GM18505 (cell line): ENCODE measurements around the gene USH1C.

Source experiments
- ATAC-seq: cut with Tn5 transposase; IDR thresholded peaks from one replicate; pipeline ENCODE4 v1.9.1; 2021; ENCODE audit not compliant: unreplicated experiment
- POLR2A ChIP-seq: IDR thresholded peaks from 4 replicates; pipeline ENCODE4 v1.6.1; 2011; ENCODE audit warnings: borderline replicate concordance; ENCODE audit not compliant: insufficient read depth, insufficient read length; ENCODE audit errors: extremely low read depth

USH1C gene

DNA sequence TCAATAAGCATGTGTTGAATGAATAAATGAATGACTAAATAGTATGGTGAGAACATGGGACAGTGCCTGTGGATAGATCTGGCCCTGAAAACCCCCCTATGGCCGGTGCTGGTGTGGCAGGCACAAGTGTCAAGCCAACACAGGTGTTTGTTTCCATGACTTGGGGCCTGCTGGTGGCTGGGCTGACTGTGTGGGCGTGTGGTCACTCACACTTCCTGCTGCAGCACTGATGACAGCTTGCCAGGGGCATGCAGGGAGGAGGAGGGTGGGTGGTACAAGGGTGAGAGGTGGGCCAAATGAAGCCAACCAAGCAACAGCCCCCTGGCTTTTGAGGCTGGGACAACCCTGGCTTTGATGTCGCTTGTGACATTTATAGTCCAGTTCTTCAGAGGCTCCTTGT lies 37.3 kb downstream of the USH1C start:
- ATAC-seq, result no peak
- no peak for TF ChIP-seq POLR2A

DNA sequence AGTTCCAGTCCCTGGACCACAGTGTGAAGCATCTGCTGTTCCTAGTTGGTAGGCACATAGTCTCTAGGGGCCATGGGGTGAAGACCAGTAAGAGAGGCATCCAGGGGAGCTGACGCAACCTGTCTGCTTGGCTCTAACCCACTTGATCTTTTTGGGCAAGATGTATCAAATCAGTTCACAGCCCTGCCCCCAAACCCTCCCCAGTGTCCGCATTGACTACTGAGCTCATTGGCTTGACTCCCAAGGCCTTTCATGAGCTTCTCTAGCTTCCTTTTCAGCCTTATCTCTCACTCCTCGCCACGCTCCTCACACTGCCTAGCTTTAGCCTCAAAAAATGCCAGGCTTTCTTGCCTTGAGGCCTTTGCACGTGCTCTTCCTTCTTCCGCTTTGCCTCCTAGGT lies 37.9 kb downstream of the USH1C start:
- ATAC-seq, result no peak
- TF ChIP-seq POLR2A, result no peak

DNA sequence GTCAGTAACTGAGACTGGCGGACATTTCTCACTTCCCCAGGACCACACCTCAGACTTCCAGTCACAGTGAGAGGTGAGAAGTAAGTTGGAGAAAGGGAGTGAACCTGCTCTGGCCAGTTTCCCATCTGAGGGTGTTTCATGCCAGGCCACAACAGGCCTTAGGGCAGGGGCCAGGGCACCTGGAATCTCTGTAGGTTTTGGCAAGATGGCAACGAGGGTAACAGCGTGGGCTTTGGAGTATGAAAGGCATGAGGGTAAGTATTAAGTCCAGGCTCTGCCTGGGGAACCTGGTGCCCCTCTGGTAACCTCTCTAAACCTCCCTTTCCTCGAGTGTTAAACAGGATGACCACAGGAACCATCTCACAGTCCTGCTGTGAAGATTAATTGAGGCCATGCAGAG lies 39.1 kb downstream of the USH1C start:
- no peak for TF ChIP-seq POLR2A

DNA sequence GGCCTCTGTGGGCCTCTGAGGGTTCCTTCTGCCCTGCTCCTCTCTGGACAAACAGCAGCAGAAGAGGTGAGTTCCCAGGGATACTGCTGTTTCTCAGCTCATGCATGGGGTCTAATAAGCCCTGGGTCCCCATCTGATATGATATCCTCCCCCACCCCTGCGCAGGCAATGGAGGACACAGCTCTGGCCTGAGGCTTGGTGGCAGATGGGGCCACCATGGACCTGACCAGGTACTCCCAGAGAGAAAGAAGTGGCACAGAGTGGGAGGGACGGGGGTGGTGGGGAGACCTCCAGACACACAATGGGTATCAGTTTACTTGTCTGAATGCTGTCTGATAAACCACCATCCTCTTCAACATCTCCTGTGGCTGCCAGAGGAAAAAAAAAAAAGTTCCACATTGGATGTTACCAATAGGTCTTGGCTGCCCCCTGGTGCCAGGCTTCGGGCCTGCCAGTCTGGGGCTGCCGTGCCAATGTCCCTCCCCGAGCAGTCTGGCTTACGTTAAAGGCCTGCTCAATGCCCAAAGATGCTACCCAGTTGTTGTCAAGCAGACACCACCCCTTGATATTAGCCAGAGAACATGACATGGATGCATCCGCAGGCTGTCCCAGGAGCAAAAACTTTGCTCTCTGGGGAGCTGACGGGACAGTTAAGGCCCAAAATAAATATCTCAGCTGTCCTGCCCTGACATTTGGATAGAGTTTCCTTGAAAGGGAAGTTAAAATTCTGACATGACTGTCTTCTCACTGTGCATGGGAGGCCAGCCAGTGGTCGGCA lies 39.7 kb downstream of the USH1C start:
- no peak for TF ChIP-seq POLR2A
- no peak for ATAC-seq

More for the DNA sequence above, 39.1 kb downstream of the USH1C start:
- no peak for ATAC-seq

DNA sequence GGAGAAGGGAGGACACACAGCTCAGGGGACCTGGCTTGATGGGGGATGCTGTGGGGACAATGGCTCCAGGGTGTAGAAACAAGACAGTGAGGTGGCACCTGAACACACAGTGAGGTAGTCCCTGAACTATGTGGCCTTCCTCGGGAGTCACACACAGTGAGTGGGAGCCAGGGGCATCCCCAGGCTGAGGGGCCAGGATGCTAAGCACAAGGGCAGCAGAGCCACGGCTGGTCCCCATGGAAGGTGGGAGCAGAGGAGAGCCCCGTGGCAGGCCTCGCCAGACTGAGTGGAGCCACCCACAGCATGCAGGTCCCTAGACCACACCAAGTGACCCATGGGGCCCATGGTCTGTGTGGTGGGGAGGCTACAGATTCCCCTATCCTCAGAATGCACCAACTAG lies 41.6 kb downstream of the USH1C start:
- ATAC-seq, result no peak
- TF ChIP-seq POLR2A, result no peak

DNA sequence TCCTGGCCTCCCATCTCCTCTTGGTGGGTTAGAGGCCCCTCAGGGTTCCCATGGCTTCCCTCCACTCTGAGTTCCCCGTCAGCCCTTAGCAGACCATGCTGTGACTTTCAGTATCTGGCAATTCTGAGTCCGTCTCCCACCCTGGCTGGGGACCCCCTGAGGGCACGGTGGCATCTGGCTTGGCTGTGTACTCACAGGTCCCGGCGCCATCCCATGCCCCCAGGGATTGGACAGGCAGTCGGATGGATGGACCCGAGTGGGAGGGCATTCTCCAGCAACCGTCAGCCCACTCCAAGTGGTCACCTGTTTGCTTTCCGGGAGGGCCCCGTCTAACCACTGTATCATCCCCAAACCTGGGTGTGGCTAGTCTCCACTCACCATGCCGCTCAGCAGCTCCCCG lies 43.5 kb downstream of the USH1C start:
- ATAC-seq, result no peak
- no peak for TF ChIP-seq POLR2A

DNA sequence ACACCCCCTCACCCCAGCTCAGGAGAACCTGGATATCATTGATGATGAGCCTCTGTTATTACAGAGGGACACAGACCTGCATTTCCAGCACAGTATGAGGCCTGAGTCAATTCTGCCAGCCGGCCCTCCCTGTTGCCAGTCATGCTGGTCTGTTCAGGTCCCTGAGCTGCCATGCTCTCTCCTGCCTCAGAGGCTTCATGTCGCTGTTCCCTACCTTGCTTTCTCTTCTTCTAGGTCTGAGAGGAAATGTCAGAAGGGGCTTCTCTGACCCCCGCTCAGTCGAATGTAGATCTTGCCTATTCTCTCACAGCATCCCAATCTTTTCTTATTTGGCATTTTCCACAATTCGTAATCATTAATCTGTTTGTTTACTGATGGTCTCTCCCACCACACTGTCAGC lies 45.7 kb downstream of the USH1C start:
- no peak for TF ChIP-seq POLR2A
- no peak for ATAC-seq

DNA sequence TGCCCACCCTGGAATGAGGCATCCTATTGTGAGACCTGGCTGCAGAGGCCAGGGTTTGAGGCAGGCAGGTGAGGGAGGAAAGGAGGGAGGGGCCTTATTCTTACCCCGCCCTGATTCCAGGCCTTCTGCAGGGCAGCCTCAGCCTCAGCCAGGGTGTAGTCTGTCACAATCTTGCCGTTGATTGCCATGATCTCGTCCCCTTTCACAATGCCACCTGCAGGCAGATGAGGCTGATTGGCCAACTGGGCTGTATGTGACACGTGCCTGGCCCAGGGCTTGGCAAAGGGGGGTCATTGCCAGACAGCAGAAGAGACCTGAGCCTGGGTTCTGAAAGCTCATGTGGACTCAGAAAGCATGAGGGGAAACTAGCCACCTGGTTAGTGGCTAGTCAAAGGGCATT lies 46.2 kb downstream of the USH1C start:
- TF ChIP-seq POLR2A, result no peak
- ATAC-seq, result no peak

DNA sequence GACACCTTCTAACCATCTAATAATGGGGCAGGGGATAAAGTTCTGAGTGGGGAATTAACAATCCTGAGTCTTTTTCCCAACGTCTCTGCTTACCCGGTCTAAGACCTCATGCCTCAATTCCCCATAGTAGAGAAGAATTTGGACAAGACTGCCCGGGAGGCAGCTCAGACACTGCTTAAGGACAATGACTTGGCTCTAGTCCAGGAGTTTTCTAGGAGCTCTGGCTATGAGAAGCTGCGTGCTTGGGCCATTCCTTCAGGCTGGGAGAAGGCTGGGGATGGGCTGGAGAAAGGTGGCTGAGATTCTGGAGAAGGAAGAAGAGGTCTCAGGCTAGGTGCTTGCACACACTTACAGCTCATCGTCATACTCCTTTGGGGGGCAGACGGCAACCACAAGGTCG lies 47.8 kb downstream of the USH1C start:
- no peak for ATAC-seq
- no peak for TF ChIP-seq POLR2A

DNA sequence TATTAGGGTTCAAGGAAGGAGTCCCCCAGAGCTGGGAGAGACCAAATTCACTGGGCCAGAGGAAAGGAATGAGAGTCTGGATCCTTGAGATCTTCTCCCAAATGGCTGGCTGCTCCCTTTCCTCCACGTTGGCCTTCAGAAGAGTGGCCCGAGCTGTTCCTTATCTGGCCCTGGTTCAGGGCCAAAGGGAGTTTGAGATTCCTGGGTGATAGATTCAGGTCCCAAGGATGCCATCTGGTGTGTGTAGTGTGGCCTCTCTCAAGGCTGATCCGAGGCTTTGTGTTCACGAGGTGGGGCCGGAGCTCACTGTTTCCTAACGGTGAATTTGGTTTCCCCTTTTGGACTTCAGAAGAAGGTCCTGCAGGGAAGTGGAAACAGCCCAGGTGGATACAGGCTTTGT lies 50.2 kb downstream of the USH1C start:
- no peak for TF ChIP-seq POLR2A
- ATAC-seq, result no peak

DNA sequence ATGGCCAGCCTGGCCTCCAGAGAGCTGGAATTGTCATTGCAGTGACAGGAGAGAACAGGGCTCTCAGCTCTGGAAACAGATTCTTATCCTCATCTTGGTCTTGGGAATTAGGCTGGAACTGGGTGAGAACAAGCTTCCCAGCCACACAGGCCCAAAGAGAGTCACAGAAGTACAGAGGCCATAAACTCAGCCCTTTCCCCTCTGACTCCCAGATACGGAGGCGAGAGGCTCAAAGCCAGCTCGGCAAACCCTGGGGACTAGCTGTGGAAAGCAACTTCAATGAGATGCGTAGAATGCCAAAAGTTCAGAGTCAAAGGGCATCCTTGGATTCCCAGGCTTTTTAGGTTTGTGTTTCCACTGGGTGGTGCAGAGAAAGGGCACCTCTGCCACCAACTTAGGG lies 53.3 kb downstream of the USH1C start:
- TF ChIP-seq POLR2A, result no peak
- ATAC-seq, result no peak

DNA sequence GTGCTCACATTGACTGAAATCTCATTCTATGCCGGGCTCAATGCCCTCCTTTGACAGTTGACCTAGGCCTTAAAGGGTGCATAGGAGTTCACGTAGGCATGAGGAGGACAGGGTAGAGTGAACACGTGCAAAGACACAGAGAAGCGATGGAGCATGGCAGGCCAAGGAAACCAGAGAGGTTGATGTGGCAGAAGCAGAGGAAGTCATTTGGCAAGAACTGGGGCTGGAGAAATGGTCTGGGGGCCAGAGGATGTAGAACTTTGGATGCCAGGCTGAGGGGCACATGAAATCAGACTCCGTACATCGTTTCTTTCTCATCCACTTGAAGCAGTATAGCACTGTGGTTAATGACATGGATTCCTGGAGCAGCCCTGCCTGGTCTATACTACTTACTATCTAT lies 54.0 kb downstream of the USH1C start:
- TF ChIP-seq POLR2A, result no peak
- no peak for ATAC-seq

DNA sequence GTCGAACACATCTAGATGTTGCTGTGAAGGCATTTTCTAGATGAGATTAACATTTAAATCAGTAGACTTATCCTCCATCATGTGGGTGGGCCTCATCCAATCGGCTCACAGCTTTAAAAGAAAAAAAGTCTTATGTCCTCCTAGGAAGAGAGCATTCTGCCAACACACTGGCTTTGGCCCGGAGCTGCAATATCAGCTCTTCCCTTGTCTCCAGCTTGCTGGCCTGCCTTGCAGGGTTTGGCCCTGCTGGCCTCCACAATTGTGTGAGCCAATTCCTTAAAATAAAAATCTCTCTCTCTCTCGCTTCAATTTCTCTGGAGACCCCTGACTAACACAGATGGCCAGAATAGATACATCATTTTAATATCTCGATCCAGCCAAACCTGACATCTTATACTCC lies 54.5 kb downstream of the USH1C start:
- ATAC-seq, result no peak
- TF ChIP-seq POLR2A, result no peak

DNA sequence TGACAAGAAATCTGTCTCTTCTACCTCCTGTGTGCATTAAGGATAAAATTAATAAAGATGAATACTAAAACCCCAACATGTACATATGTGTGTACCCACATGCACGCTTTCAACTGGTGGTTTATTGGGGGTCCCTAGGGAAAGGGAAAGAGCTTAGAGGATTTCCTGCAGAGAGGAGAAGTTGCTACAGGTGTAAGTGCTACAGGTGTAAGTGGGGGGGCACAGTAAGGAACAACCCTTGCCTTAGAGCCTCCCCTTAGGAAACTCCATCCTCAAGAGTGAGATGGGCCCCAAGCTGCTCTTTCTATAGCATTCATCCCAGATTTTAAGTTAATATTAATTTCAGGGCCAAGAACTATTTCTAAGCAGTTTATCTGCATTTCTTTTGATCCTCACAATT lies 55.7 kb downstream of the USH1C start:
- ATAC-seq, result no peak
- TF ChIP-seq POLR2A, result no peak

DNA sequence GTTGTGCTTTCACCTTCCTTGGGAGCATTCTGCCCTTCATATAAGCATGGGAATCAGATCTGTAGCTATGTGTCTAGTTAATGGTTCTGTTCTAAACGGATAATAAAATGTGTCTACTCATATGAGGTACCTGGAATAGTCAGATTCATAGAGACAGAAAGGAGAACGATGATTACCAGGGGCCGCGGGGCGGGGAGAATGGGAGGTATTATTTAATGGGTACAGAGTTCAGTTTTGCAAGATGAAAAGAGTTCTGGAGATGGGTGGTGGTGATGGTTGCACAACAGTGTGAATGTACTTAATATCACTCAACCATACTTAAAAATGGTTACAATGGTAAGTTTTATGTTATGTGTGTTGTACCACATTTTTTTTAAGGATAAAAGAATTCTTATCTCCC lies 57.6 kb downstream of the USH1C start:
- no peak for TF ChIP-seq POLR2A
- no peak for ATAC-seq

DNA sequence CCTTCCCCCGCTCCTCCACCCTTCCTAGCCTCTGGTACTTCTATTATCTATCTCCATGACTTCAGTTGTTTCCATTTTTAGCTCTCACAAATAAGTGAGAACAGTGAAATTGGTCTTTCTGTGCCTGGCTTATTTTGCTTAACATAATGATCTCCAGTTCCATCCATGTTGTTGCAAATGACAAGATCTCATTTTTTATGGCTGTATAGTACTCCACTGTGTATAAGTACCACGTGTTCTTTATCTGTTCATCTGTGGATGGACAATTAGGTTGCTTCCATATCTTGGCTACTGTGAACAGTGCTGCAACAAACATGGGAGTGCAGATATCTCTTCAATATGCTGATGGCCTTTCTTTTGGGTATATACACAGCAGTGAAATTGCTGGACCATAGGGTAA lies 60.7 kb downstream of the USH1C start:
- TF ChIP-seq POLR2A, result no peak
- no peak for ATAC-seq

DNA sequence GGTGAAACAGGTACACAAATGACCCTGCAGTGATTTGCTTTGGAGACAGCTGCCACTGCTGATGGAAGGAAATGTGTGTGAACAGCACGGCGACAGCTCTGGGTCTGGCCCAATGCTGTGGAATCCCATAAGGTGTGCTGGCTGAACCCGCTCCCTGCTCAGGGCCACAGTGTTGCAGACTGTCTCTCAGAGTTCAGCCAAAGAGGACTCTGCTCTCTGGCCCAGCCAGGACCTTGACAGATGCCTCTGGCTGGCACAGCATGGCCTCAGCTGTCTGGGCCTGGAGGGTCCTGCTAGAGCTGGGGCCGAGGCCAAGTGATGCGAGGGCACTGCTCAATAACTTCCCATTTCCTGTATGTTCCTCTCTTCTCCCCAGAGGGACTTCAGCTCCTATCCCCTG lies 62.3 kb downstream of the USH1C start:
- no peak for ATAC-seq
- TF ChIP-seq POLR2A, result no peak
